ENCODE data around the gene DEPDC7.

DEPDC7 gene

DNA sequence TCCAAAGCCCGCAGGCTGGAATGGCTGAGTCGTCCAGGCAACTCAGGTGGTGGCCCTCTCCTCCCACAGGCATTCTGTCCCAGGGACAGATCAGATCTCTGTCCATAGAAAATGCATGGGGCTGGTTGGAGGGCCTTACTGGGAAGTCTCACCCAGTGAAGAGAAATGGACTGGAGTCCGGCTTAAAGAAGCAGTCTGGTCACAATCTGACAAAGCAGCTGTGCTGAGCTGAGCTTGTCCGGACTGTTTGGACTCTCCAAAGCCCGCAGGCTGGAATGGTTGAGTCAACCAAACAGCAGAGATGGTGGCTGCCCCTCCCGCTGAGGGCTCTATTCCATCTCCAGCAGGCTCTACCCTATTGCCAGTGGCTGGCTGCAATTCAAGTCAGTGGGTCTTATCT lies 14.4 kb upstream of the DEPDC7 start:
- no peaks in the 10 kb centered on the region for H3K9me3 ChIP-seq (replicated peaks; ENCODE audit: low read length)
- H3K36me3 ChIP-seq (ENCODE audit: insufficient read depth, low read length): no peaks in the 10 kb centered on the region
- H3K27me3 ChIP-seq (ENCODE audit: control insufficient read depth, insufficient read depth, low read length): no peaks in the 10 kb centered on the region
- H3K4me1 ChIP-seq (ENCODE audit: control insufficient read depth, insufficient read depth, low read length): peaks cover 19% of the 10 kb centered on the region
- no peak overlapping the region for H3K9ac ChIP-seq (ENCODE audit: low read depth, low read length)
- no peak overlapping the region for H3K4me2 ChIP-seq (ENCODE audit: low read length)
- no peak overlapping the region for H3K4me3 ChIP-seq (ENCODE audit: low read length)

GRCh38 chr11:33001751-33002542 lies 13.7 kb upstream of the DEPDC7 start:
- no peak overlapping the region for H3K4me3 ChIP-seq (ENCODE audit: low read length)
- H3K4me2 ChIP-seq (ENCODE audit: low read length): no peak overlapping the region
- H3K9me3 ChIP-seq (replicated peaks; ENCODE audit: low read length): no peaks in the 10 kb centered on the region
- H3K36me3 ChIP-seq (ENCODE audit: insufficient read depth, low read length): no peaks in the 10 kb centered on the region
- H3K4me1 ChIP-seq (ENCODE audit: control insufficient read depth, insufficient read depth, low read length): peaks cover 19% of the 10 kb centered on the region
- H3K27me3 ChIP-seq (ENCODE audit: control insufficient read depth, insufficient read depth, low read length): no peaks in the 10 kb centered on the region
- H3K9ac ChIP-seq (ENCODE audit: low read depth, low read length): no peak overlapping the region

GRCh38 chr11:33005175-33005574 lies 10.5 kb upstream of the DEPDC7 start:
- no peaks in the 10 kb centered on the region for H3K9me3 ChIP-seq (replicated peaks; ENCODE audit: low read length)
- peaks cover 12% of the 10 kb centered on the region for H3K4me1 ChIP-seq (ENCODE audit: control insufficient read depth, insufficient read depth, low read length)
- no peak overlapping the region for H3K9ac ChIP-seq (ENCODE audit: low read depth, low read length)
- H3K4me2 ChIP-seq (ENCODE audit: low read length): no peak overlapping the region
- no peak overlapping the region for H3K4me3 ChIP-seq (ENCODE audit: low read length)
- no peaks in the 10 kb centered on the region for H3K36me3 ChIP-seq (ENCODE audit: insufficient read depth, low read length)
- no peaks in the 10 kb centered on the region for H3K27me3 ChIP-seq (ENCODE audit: control insufficient read depth, insufficient read depth, low read length)

DNA sequence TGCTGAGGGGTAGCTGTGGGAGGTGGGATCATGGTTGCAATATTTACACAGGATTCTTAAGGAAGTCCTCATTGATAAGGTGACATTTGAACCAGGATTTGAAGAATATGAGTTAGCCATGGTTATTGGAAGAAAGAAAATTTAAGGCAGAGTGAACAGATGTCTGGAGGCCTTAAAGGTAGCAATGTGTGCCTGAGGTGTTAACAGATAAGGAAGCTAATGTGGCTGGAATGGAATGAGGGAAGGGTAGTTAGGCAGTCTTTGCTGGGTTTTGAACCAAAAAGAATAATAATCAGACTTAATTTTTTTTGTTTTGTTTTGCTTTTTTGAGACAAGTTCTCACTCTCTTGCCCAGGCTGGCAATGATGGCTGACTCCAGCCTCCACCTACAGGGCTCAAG lies 9.7 kb upstream of the DEPDC7 start:
- no peak overlapping the region for H3K4me3 ChIP-seq (ENCODE audit: low read length)
- H3K4me2 ChIP-seq (ENCODE audit: low read length): no peak overlapping the region
- no peaks in the 10 kb centered on the region for H3K27me3 ChIP-seq (ENCODE audit: control insufficient read depth, insufficient read depth, low read length)
- no peaks in the 10 kb centered on the region for H3K36me3 ChIP-seq (ENCODE audit: insufficient read depth, low read length)
- H3K9me3 ChIP-seq (replicated peaks; ENCODE audit: low read length): no peaks in the 10 kb centered on the region
- H3K4me1 ChIP-seq (ENCODE audit: control insufficient read depth, insufficient read depth, low read length): peaks cover 7% of the 10 kb centered on the region
- H3K9ac ChIP-seq (ENCODE audit: low read depth, low read length): no peak overlapping the region

DNA sequence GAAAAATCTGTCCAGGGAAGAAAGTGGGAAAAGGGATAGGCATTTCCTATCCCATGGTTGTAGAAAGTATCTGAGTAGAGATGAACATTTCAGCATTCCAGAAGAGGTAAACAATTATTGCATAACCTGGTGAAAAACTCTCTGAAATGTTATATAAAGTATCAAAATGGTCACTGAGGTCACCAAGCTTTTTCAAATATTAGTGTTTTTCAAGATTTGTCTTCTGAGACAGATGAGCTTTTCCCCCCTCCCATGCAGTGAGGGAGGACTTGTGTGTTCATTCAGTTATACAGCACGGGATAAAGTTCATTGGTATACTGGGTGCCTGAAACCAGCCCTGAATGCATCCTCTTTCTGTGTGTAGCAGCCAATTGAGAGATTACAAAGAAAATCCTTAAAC lies 1.9 kb upstream of the DEPDC7 start:
- H3K9ac ChIP-seq (ENCODE audit: low read depth, low read length): no peak overlapping the region
- H3K27me3 ChIP-seq (ENCODE audit: control insufficient read depth, insufficient read depth, low read length): no peaks in the 10 kb centered on the region
- no peaks in the 10 kb centered on the region for H3K36me3 ChIP-seq (ENCODE audit: insufficient read depth, low read length)
- peaks cover 51% of the 10 kb centered on the region for H3K4me1 ChIP-seq (ENCODE audit: control insufficient read depth, insufficient read depth, low read length)
- no peaks in the 10 kb centered on the region for H3K9me3 ChIP-seq (replicated peaks; ENCODE audit: low read length)
- no peak overlapping the region for H3K4me2 ChIP-seq (ENCODE audit: low read length)
- no peak overlapping the region for H3K4me3 ChIP-seq (ENCODE audit: low read length)

DNA sequence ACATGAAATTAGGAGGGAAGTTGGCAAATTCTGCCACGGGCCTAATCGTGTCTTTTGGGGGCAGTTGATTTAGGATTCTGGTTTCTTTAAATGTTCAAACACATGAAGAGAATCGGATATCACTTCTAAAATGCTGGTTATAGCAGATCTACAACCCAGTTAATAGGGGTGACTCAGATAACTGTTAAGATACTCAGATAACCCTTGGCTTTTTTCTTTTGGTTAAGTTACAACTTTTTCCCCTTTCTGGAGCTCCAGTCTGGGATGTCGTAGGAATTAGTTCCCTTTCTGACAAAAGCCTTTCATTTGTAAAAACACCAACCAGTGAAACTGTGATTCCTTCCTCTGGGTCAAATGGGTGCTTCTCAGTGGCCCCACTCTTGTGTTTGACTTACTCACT lies 976 bp downstream of the DEPDC7 start:
- peak overlapping the region; percentile 77 for H3K9ac ChIP-seq (ENCODE audit: low read depth, low read length)
- H3K4me2 ChIP-seq (ENCODE audit: low read length): peak overlapping the region; percentile 85
- no peaks in the 10 kb centered on the region for H3K27me3 ChIP-seq (ENCODE audit: control insufficient read depth, insufficient read depth, low read length)
- H3K4me3 ChIP-seq (ENCODE audit: low read length): peak overlapping the region; percentile 82
- no peaks in the 10 kb centered on the region for H3K9me3 ChIP-seq (replicated peaks; ENCODE audit: low read length)
- peaks cover 48% of the 10 kb centered on the region for H3K4me1 ChIP-seq (ENCODE audit: control insufficient read depth, insufficient read depth, low read length)
- no peaks in the 10 kb centered on the region for H3K36me3 ChIP-seq (ENCODE audit: insufficient read depth, low read length)

- Histone ChIP-seq H3K4me2 (ENCODE audit: low read length) (peak overlapping the region; percentile 85), H3K9ac (ENCODE audit: low read depth, low read length) (no peak overlapping the region), H3K9me3 (replicated peaks; ENCODE audit: low read length) (no peaks in the 10 kb centered on the region), H3K27me3 (ENCODE audit: control insufficient read depth, insufficient read depth, low read length) (no peaks in the 10 kb centered on the region), H3K4me3 (ENCODE audit: low read length) (peak overlapping the region; percentile 82), H3K4me1 (ENCODE audit: control insufficient read depth, insufficient read depth, low read length) (peaks cover 43% of the 10 kb centered on the region), H3K36me3 (ENCODE audit: insufficient read depth, low read length) (no peaks in the 10 kb centered on the region)
Measured at GRCh38 chr11:33017478-33017877, 1.8 kb downstream of the DEPDC7 start.

DNA sequence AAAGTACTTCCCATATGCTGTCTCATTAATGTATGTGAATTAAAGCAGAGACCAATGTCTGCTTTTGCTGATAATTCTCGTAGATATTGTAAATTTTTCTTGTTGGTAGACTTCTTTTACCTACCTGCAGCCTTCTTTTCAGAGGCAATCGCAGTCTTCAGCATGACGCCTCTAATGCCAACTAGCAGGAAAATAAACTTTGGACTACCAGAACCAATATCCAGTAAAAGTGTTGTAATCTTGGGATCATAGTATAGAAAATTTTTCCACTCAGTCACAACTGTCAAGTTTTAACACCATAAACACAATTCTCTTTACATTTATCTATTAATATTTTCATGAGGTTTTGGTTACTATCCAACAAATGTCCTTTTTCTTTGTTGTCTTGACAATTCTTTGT lies 2.3 kb downstream of the DEPDC7 start:
- Histone ChIP-seq H3K36me3 (ENCODE audit: insufficient read depth, low read length) (no peaks in the 10 kb centered on the region), H3K9ac (ENCODE audit: low read depth, low read length) (no peak overlapping the region), H3K4me2 (ENCODE audit: low read length) (peak overlapping the region; percentile 85), H3K27me3 (ENCODE audit: control insufficient read depth, insufficient read depth, low read length) (no peaks in the 10 kb centered on the region), H3K4me1 (ENCODE audit: control insufficient read depth, insufficient read depth, low read length) (peaks cover 41% of the 10 kb centered on the region), H3K9me3 (replicated peaks; ENCODE audit: low read length) (no peaks in the 10 kb centered on the region), H3K4me3 (ENCODE audit: low read length) (peak overlapping the region; percentile 82)

GRCh38 chr11:33018840-33019239 lies 3.2 kb downstream of the DEPDC7 start:
- no peak overlapping the region for H3K4me2 ChIP-seq (ENCODE audit: low read length)
- no peak overlapping the region for H3K9ac ChIP-seq (ENCODE audit: low read depth, low read length)
- H3K9me3 ChIP-seq (replicated peaks; ENCODE audit: low read length): no peaks in the 10 kb centered on the region
- H3K4me3 ChIP-seq (ENCODE audit: low read length): no peak overlapping the region
- no peaks in the 10 kb centered on the region for H3K36me3 ChIP-seq (ENCODE audit: insufficient read depth, low read length)
- H3K27me3 ChIP-seq (ENCODE audit: control insufficient read depth, insufficient read depth, low read length): no peaks in the 10 kb centered on the region
- peaks cover 37% of the 10 kb centered on the region for H3K4me1 ChIP-seq (ENCODE audit: control insufficient read depth, insufficient read depth, low read length)

- Histone ChIP-seq H3K4me1 (ENCODE audit: control insufficient read depth, insufficient read depth, low read length) (peaks cover 32% of the 10 kb centered on the region), H3K4me3 (ENCODE audit: low read length) (no peak overlapping the region), H3K4me2 (ENCODE audit: low read length) (no peak overlapping the region), H3K27me3 (ENCODE audit: control insufficient read depth, insufficient read depth, low read length) (no peaks in the 10 kb centered on the region), H3K9me3 (replicated peaks; ENCODE audit: low read length) (no peaks in the 10 kb centered on the region), H3K9ac (ENCODE audit: low read depth, low read length) (no peak overlapping the region), H3K36me3 (ENCODE audit: insufficient read depth, low read length) (peaks cover 2% of the 10 kb centered on the region)
Measured at GRCh38 chr11:33021501-33021900, 5.8 kb downstream of the DEPDC7 start.

DNA sequence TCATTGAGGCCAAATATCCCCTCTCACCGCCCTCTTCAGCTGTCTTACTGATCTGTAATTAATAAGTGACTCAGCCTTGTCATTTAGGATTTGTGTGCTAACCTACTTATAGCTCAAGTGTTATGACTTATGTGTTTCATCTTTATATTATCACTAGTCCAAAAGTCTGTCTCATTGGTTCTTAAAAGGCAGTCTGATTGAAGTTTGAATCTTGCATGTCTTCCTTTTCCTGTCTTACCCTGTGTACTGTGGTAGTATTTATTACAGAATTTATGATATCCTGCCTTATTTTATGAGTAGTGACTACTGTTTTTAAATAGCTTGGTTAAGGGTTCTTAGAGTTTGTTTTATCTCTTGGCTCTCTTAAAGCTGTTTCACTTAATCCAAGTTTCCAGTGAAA lies 6.3 kb downstream of the DEPDC7 start:
- Histone ChIP-seq H3K27me3 (ENCODE audit: control insufficient read depth, insufficient read depth, low read length) (no peaks in the 10 kb centered on the region), H3K9ac (ENCODE audit: low read depth, low read length) (no peak overlapping the region), H3K9me3 (replicated peaks; ENCODE audit: low read length) (no peaks in the 10 kb centered on the region), H3K4me1 (ENCODE audit: control insufficient read depth, insufficient read depth, low read length) (peaks cover 29% of the 10 kb centered on the region), H3K4me2 (ENCODE audit: low read length) (no peak overlapping the region), H3K4me3 (ENCODE audit: low read length) (no peak overlapping the region), H3K36me3 (ENCODE audit: insufficient read depth, low read length) (peaks cover 5% of the 10 kb centered on the region)

GRCh38 chr11:33025339-33025722 lies 9.7 kb downstream of the DEPDC7 start:
- no peak overlapping the region for H3K9ac ChIP-seq (ENCODE audit: low read depth, low read length)
- H3K4me1 ChIP-seq (ENCODE audit: control insufficient read depth, insufficient read depth, low read length): peaks cover 20% of the 10 kb centered on the region
- H3K9me3 ChIP-seq (replicated peaks; ENCODE audit: low read length): no peaks in the 10 kb centered on the region
- peaks cover 5% of the 10 kb centered on the region for H3K36me3 ChIP-seq (ENCODE audit: insufficient read depth, low read length)
- H3K4me2 ChIP-seq (ENCODE audit: low read length): no peak overlapping the region
- no peak overlapping the region for H3K4me3 ChIP-seq (ENCODE audit: low read length)
- H3K27me3 ChIP-seq (ENCODE audit: control insufficient read depth, insufficient read depth, low read length): no peaks in the 10 kb centered on the region

Data from skeletal muscle satellite cell (primary cell).